GM19372 (cell line): ENCODE results near the gene SLX4.

Experiments
- ATAC-seq: cut with Tn5 transposase; IDR thresholded peaks from one replicate; pipeline ENCODE4 v1.9.1; 2021; ENCODE audit warnings: mild to moderate bottlenecking, low read depth, moderate library complexity; ENCODE audit not compliant: unreplicated experiment

SLX4 gene

GRCh38 chr16:3583303-3584038 is 27.9 kb downstream of the SLX4 start:
- ATAC-seq, result no peak

- no peak for ATAC-seq
Observed at GRCh38 chr16:3582276-3583165, 28.9 kb downstream of the SLX4 start.

- ATAC-seq, result no peak
Observed at GRCh38 chr16:3581392-3581791, 30.0 kb downstream of the SLX4 start.

DNA sequence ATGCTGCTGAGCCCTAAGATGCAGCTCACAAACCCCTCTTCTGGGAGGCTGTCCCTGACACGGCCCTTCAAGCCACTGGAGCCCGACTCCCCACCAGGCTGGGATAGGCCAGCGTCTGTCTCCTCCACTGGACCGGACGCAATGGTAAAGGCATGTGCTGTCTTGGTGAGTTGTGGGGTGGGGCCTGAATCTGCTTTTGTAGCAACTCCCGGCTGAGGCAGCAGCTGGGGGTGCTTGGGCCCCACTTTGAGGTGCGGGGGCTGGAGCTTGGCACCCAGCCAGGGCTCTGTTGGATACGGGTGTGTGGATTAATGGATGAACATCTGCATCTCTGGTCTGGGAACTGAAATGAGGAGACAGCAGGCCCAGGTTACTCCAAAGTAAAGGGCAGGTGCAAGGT is 30.7 kb downstream of the SLX4 start:
- ATAC-seq, result no peak

GRCh38 chr16:3580251-3580651 is 31.2 kb downstream of the SLX4 start:
- no peak for ATAC-seq

DNA sequence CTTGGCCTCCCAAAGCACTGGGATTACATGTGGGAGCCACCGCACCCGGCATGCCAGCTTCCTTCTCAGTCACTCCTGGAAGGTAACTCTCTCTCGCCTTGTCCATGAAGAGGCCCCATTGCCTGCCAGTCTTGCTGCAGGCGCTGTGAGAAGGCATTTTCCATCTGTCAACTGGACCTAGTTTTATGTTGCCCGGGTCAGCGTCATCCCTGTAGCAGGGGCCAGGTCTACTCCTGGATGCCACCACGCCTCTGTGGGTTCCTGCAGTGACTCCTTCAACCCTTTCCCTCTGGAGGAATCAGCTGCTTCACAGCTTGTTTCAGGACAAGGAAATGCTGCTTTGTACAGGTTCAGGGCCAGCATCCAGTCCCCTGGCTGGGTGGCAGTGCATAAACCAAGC is 31.6 kb downstream of the SLX4 start:
- ATAC-seq, result no peak

DNA sequence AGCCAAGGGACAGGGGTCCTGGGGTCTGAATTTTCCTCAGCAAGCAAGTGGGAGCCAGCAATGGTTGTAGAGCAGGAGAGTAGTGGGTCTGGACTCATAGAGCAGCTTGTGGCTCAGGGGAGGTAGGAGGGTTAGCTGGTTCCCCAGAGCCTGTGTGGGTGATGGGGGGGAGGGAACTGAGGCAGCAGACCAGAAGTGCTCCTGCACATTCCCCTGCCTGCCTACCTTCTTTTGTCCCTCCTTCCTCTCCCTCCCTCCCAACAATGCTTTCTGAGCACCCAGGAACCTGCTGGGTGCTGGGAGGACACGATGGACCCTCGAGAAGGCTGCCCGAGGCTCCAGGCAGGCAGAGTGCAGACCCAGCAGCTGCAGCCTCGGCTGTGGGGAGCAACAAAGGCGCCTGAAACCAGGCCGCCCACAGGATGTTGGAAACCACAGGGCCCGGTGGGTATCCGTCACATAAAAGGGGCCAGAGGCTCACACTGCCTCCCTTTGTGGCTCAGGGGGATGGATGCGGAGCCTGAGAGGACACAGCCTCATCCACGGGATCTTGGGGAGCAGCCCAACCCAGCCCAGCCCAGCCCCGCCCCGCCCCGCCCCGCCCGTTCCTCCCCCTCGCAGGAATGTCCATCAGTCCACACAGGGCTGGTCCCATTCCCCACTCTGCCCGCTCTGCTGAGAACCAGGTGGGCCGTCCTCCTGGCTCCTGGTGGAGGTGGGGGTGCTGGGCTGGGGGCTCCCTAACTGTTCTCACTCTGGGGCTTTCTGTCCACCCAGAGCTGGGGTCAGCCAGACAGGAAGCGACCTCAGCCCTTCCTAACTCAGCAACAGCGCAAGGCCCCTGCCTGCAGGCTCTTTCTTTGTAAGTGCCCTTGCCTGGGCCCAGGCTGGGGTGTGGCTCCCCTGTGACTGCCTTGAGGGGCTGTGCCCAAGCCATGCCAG is 32.5 kb downstream of the SLX4 start:
- ATAC-seq, result no peak

DNA sequence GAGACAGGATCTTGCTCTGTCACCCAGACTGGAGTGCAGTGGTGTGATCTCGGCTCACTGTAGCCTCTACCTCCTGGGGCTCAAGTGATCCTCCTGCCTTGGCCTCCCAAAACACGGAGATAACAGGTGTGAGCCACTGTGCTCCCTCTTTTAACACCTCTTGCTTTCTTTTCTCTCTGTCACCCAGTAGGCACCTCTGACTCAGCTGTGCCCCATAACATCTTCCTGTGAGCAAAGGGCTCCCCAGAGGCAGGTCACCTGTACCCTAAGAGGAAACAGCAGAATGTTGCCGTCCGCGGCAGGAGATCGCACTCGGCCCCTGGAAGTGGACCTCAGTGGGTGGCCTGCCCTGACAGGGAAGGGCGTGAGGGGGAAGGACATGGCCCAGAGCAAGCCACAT is 33.3 kb downstream of the SLX4 start:
- ATAC-seq, result no peak

GRCh38 chr16:3577302-3577752 is 34.1 kb downstream of the SLX4 start, which contains the start of gene NLRC3:
TSS of gene NLRC3 (minus strand) at chr16:3577403. CDS start at chr16:3565036, 12,367 bp downstream.
- no peak for ATAC-seq

- no peak for ATAC-seq
Observed at GRCh38 chr16:3576211-3576610, 35.2 kb downstream of the SLX4 start.

DNA sequence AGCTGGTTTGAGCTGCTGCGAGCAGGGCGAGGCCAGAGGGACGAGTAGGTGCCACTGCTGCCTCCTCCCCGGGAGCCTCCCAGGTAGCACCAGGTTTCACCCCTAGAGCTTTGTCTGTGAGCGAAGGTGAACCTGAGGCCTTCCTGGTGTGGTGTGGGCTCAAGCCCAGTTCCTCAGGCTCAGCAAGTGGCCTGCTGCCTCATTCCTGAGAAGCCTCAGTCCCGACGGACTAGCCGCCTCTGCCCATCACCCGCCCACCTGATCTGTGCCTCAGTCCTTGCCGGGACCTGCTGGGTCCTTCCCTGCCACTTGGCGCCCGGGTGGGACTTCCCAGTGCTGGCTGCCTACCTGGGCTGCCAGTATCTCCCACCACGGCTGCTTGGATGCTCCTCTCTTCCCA is 35.9 kb downstream of the SLX4 start:
- no peak for ATAC-seq

GRCh38 chr16:3574195-3574594 is 37.2 kb downstream of the SLX4 start:
- ATAC-seq, result no peak

- no peak for ATAC-seq
Observed at GRCh38 chr16:3573146-3573815, 38.1 kb downstream of the SLX4 start.

DNA sequence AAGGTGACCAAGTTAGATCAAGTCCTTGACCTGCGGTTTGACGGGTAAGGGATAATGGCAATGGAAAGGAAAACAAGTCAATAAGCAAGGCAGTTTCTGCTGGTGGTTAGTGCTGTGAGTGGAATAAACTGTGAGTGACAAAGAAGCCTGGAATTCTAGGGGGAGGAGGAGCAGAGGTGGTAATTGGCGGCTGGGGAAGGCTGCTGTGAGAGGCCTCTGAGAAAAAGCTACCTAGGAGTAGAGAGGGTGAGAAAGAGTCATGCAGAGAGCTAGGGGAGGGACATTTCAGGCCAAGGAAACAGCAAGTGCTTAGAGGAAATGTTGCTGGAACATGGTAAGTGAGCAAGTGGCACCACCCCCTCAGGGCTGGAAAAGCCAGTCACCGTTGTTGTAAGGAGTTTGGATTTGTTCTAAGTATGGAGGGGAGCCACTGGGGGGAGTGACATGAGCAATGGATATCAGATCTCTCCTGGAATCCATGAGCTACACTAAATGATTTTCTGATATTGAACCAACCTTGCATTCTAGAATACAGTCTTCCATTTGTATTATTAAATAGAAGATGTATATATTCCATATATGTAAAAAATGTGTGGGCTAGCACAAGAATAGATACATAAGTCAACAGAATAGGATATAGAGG is 40.9 kb downstream of the SLX4 start:
- no peak for ATAC-seq

GRCh38 chr16:3569851-3570250 is 41.6 kb downstream of the SLX4 start:
- ATAC-seq, result no peak

- ATAC-seq, result no peak
Observed at GRCh38 chr16:3566990-3567389, 44.4 kb downstream of the SLX4 start.

GRCh38 chr16:3564889-3565141 is 46.6 kb downstream of the SLX4 start:
- ATAC-seq, result no peak

GRCh38 chr16:3564130-3564888 is 47.1 kb downstream of the SLX4 start:
- no peak for ATAC-seq

DNA sequence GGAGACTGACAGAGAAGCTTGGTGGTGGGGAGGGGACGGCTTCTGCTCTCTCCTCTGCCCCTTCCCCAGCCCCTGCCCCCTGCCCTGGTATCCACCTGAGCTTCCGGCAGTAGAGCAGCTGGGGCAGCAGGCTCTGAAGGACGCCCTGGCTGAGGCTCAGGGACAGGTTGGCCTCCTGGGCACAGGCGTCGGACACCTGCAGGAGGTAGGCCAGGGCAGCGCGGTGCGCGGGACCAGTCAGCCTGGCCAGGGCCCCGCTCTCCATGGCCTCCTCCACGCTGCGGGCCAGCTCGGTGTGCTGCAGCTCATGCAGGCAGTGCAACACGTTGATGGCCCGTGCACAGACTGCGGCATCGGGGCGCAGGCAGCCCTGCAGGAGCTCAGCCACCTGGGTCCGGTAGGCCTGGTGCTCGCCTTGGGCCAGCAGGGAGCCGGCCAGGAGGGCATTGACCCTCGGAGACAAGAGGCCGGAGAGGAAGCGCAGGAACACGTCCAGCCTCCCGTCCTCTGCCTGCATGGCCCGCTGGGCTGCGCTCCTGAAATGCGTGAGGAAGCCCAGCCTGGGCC is 48.4 kb downstream of the SLX4 start:
- no peak for ATAC-seq
